GM06990 (cell line): ENCODE measurements around the gene SPTBN1.
A peak's percentile ranks its signal among the peaks of the same experiment; 100 is the strongest.

ENCODE experiments used
- DNase-seq: peaks from one replicate; pipeline ENCODE4 v3.0.0-alpha.2; 2011; ENCODE audit not compliant: insufficient read length; ENCODE audit errors: extremely low read depth
- H3K27me3 ChIP-seq: replicated peaks from 2 replicates; pipeline ENCODE4 v1.6.0; 2011; ENCODE audit warnings: low read length; ENCODE audit not compliant: control insufficient read depth, insufficient read depth
- H3K36me3 ChIP-seq: 2 replicates; pipeline ENCODE4 v1.5.1; 2011; ENCODE audit warnings: low read length; ENCODE audit not compliant: control insufficient read depth, insufficient read depth
- H3K4me3 ChIP-seq: replicated peaks from 2 replicates; pipeline ENCODE4 v1.5.1; 2011; ENCODE audit warnings: low read depth, mild to moderate bottlenecking, control low read depth, low read length
- CTCF ChIP-seq: IDR thresholded peaks from 2 replicates; pipeline ENCODE4 v1.5.1; 2011; ENCODE audit warnings: low read length, control low read depth, mild to moderate bottlenecking, inconsistent platforms; ENCODE audit not compliant: insufficient read depth, poor library complexity, severe bottlenecking

The SPTBN1 gene

GRCh38 chr2:54657664-54658083 lies 201.5 kb downstream of the SPTBN1 start:
- peak; percentile 67 for TF ChIP-seq CTCF
- Histone ChIP-seq H3K36me3 (peaks cover 49% of the 10 kb centered on the region), H3K4me3 (no peak overlapping the region), H3K27me3 (no peaks in the 10 kb centered on the region)
- DNase-seq = no peak

- TF ChIP-seq CTCF = no peak
- Histone ChIP-seq H3K36me3 (peaks cover 51% of the 10 kb centered on the region), H3K27me3 (no peaks in the 10 kb centered on the region), H3K4me3 (no peak overlapping the region)
- DNase-seq = no peak
These were observed 202.5 kb downstream of the SPTBN1 start for GRCh38 chr2:54658564-54659071.

- no peak for DNase-seq
- TF ChIP-seq CTCF = no peak
- Histone ChIP-seq H3K36me3 (peaks cover 54% of the 10 kb centered on the region), H3K4me3 (no peak overlapping the region), H3K27me3 (no peaks in the 10 kb centered on the region)
These were observed 203.4 kb downstream of the SPTBN1 start for GRCh38 chr2:54659527-54659926.

GRCh38 chr2:54660752-54661151 lies 204.6 kb downstream of the SPTBN1 start:
- DNase-seq = no peak
- no peaks in the 10 kb centered on the region for H3K27me3 ChIP-seq
- TF ChIP-seq CTCF = no peak
- H3K36me3 ChIP-seq = peaks cover 49% of the 10 kb centered on the region
- H3K4me3 ChIP-seq = no peak overlapping the region

GRCh38 chr2:54663424-54664030 lies 207.4 kb downstream of the SPTBN1 start:
- no peak overlapping the region for H3K4me3 ChIP-seq
- H3K36me3 ChIP-seq = peaks cover 54% of the 10 kb centered on the region
- H3K27me3 ChIP-seq = no peaks in the 10 kb centered on the region
- DNase-seq = no peak
- no peak for TF ChIP-seq CTCF
